C4-2B (cell line): Measurements from ENCODE around the gene ITPKB.

Source experiments
- H3K27ac ChIP-seq: fragments of 450-650 bp; 2 replicates; pipeline ENCODE4 v1.5.1; 2017
- ZFX ChIP-seq: fragments of 450-650 bp; IDR thresholded peaks from 2 replicates; pipeline ENCODE4 v1.6.1; 2017
- TF ChIP-seq, protein P1 (sequence below): fragments of 450-650 bp; conservative IDR thresholded peaks from 2 replicates; pipeline ENCODE4 v1.5.1; 2017; ENCODE audit warnings: mild to moderate bottlenecking

Gene ITPKB

DNA sequence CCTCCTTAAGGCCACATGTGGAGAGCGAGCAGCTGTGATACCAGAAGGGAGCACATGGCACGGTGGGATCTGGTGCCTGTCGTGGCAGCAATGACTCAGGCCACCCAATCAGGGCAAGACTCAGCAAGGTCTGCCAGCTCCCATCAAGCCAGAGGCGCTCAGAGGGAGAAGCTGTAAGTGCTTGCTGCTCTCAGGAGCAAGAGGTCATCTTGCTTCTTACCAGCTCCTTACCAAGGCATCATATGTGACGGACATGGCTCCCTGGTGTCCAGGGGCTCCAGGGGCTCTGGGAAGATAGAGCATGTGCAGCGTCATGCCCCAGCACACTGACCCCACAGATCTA lies 72.9 kb downstream of the ITPKB start:
- TF ChIP-seq, protein P1, sequence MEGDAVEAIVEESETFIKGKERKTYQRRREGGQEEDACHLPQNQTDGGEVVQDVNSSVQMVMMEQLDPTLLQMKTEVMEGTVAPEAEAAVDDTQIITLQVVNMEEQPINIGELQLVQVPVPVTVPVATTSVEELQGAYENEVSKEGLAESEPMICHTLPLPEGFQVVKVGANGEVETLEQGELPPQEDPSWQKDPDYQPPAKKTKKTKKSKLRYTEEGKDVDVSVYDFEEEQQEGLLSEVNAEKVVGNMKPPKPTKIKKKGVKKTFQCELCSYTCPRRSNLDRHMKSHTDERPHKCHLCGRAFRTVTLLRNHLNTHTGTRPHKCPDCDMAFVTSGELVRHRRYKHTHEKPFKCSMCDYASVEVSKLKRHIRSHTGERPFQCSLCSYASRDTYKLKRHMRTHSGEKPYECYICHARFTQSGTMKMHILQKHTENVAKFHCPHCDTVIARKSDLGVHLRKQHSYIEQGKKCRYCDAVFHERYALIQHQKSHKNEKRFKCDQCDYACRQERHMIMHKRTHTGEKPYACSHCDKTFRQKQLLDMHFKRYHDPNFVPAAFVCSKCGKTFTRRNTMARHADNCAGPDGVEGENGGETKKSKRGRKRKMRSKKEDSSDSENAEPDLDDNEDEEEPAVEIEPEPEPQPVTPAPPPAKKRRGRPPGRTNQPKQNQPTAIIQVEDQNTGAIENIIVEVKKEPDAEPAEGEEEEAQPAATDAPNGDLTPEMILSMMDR = no peak
- TF ChIP-seq ZFX = no peak
- H3K27ac ChIP-seq = no peak overlapping the region

DNA sequence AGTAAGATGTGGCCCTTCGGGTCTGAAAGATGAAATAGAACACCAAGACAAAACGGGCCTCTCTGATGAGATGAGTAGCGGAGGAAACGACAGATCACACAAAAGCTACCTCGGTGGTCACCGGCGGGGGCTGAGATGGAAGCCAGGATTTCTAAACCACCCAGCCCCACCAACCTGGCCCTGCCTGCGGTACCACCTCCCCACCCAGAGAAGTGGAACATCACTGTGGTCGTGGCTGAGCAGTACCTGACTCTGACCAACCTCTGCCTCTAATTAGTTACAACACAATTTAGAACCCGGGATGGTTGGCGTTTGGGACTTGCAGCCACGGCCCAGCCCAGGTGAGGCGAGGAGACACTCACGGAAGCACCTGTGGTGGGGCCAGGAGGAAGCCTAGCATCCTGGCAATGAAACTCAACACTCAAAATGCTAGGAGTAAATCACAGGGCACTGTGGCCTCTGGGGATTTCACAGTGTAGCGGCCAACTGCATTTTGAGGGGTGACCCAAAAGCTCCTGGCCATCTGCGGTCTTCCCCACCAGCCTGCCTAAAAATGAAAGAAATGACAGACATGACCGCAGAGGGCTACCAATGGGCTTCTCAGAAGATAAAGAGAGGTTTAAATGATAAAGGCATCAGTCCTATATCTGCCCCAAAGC lies 73.4 kb downstream of the ITPKB start:
- TF ChIP-seq, protein P1 = no peak
- no peak for TF ChIP-seq ZFX
- no peak overlapping the region for H3K27ac ChIP-seq

DNA sequence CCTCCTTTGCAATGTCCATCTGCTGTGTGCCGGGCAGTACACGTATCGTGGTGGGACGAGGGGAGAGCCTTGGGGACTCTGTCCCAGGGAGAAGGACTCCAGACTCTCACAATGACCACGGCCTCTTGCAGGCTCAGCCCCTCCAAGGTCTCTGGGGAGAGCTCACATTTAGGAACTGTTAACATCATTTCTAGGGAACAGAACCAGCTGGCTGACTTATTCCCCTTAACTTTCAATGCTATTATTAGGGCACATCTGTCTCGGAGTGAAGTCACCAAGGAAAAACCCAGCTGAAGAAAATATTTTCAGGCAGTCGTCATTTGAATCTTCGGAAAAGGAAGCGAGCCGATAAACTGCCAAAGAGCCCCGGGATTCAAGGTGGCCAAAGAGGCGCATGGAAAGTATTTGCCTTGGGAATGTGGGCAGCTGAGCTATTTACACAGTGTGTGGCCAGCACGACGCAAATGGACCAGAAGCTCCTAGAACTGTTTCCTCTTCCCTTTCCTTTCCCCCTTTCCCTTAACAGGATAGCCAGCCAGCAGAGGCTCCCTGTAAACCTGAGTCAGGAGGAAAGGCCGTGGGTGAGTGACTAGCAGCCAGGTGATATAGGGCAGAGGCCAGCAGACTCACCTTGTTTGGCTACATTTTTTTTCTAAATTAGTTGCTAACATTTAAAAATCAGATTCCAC lies 74.5 kb downstream of the ITPKB start:
- no peak for TF ChIP-seq ZFX
- TF ChIP-seq, protein P1 = no peak
- no peak overlapping the region for H3K27ac ChIP-seq

DNA sequence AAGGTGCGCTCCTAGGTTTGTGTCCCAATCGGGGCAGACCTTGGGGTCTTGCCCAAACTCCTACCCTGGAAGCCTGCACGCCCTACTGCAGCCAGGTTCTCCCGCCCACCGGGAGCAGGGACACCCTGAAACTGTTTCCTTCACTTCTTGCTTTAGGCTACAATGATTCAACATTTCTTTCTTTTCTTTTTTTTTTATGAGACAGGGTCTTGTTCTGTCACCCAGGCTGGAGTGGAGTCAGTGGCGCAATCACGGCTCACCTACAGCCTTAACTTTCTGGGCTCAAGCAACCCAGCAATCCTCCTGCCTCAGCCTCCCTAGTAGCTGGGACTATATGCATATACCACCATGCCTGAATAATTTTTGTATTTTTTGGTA lies 75.8 kb downstream of the ITPKB start:
- H3K27ac ChIP-seq = no peak overlapping the region
- TF ChIP-seq ZFX = no peak
- TF ChIP-seq, protein P1 = no peak

DNA sequence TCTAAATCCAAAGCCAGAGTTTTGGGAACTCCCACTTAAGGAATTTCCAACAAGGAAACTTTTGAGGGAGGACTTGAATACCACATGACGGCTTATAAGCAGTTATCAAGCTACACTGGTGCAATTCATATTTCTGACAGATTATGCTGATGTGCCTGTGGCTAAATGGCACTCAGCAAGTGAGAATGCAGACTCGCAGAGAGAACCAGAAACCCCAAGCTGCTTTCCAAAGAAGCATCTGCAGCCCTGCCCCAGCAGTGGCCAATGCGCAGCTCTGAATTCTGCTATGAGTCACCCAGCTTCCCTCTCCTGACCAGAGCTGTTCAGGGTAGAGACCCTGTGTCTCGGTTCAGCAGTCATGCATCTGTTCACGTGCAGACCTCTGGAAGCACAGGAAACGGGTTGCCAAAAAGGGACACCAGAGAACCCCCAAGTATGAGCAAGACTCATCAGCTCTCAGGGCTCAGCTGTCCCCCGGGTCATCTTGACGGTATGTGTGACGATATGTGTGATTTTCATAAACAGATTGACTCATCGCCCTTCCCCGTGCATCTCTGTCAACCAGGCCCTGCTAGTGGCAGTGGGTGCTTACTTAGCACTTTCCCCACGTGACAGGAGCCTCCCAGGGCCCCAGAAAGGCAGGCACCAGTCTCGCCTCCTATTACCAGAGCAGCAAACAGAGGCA lies 76.3 kb downstream of the ITPKB start:
- no peak overlapping the region for H3K27ac ChIP-seq
- no peak for TF ChIP-seq ZFX
- TF ChIP-seq, protein P1 = no peak

DNA sequence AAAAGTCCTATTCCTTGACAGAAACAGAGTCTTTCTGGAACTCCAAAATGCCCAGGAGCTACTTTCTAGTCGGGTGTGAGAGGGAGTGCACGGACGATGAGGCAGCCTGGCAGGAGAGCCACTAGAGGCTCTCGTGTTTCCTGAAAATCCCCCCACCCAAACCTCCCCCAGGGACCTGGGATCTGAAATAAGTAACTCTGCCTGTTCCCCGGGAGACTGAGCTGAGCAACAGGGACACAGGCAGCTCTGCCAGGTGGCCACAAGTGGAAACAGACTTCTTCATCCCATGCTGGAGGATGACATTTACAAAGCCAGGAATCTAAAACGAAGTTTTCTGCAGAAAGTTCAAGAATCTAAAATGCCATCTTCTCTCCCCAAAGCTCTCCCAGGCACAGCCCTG lies 77.1 kb downstream of the ITPKB start:
- TF ChIP-seq, protein P1 = no peak
- TF ChIP-seq ZFX = no peak
- H3K27ac ChIP-seq = no peak overlapping the region

DNA sequence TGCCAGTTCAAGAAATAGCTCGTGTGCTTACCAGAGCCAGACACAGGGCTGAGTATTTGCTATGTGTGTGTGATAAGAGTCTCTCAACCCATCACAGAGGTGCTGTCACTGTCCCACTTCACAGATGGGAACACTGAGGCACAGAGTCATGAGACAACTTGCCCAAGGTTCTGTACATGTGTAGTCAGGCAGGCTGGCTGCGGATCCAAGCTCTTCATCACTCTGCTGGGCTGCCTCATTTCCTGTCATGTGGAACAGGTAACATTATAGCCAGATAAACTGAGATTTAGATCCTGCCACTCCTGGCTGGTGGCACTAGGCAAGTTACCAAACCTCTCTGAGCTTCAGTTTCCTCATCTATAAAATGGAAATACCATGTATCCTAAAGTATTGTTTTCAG lies 77.8 kb downstream of the ITPKB start:
- H3K27ac ChIP-seq = no peak overlapping the region
- TF ChIP-seq, protein P1 = no peak
- no peak for TF ChIP-seq ZFX
